WTC11 (cell line): ENCODE results near the gene FRMD5.

Experiments
- CREB1 ChIP-seq: sonication (generic); formaldehyde crosslinking; IDR thresholded peaks from 2 replicates; pipeline ENCODE4 v1.8.0; 2023; ENCODE audit warnings: mild to moderate bottlenecking, missing genetic modification reagents
- E2F4 ChIP-seq: sonication (generic); formaldehyde crosslinking; IDR thresholded peaks from 2 replicates; pipeline ENCODE4 v1.8.1; 2022; ENCODE audit warnings: low read depth, mild to moderate bottlenecking, moderate library complexity, missing genetic modification reagents, borderline replicate concordance
- ELF4 ChIP-seq: sonication (generic); formaldehyde crosslinking; IDR thresholded peaks from 2 replicates; pipeline ENCODE4 v1.8.1; 2022; ENCODE audit warnings: low read depth, mild to moderate bottlenecking, moderate library complexity, missing genetic modification reagents
- NR3C1 ChIP-seq: sonication (generic); formaldehyde crosslinking; conservative IDR thresholded peaks from 2 replicates; pipeline ENCODE4 v1.8.1; 2023; ENCODE audit warnings: low read depth, mild to moderate bottlenecking, missing genetic modification reagents
- TCF7 ChIP-seq: sonication (generic); formaldehyde crosslinking; IDR thresholded peaks from 2 replicates; pipeline ENCODE4 v1.8.0; 2022; ENCODE audit warnings: mild to moderate bottlenecking, low read depth, missing genetic modification reagents, moderate library complexity
- TF ChIP-seq, protein P1 (sequence below): sonication (generic); formaldehyde crosslinking; IDR thresholded peaks from 2 replicates; pipeline ENCODE4 v1.8.0; 2023; ENCODE audit warnings: missing genetic modification reagents
- TF ChIP-seq, protein P2 (sequence below): sonication (generic); formaldehyde crosslinking; IDR thresholded peaks from 2 replicates; pipeline ENCODE4 v1.8.0; 2022; ENCODE audit warnings: missing genetic modification reagents
- TF ChIP-seq, protein P3 (sequence below): sonication (generic); formaldehyde crosslinking; IDR thresholded peaks from 2 replicates; pipeline ENCODE4 v1.8.1; 2023; ENCODE audit warnings: mild to moderate bottlenecking, missing genetic modification reagents, moderate library complexity
- TF ChIP-seq, protein P4 (sequence below): fragments of 200-600 bp; IDR thresholded peaks from 2 replicates; pipeline ENCODE4 v1.8.0; 2022; ENCODE audit warnings: antibody characterized with exemption
- TF ChIP-seq, protein P5 (sequence below): sonication (generic); formaldehyde crosslinking; conservative IDR thresholded peaks from 2 replicates; pipeline ENCODE4 v1.8.1; 2022; ENCODE audit warnings: mild to moderate bottlenecking, missing genetic modification reagents

- TF ChIP-seq, protein P1, sequence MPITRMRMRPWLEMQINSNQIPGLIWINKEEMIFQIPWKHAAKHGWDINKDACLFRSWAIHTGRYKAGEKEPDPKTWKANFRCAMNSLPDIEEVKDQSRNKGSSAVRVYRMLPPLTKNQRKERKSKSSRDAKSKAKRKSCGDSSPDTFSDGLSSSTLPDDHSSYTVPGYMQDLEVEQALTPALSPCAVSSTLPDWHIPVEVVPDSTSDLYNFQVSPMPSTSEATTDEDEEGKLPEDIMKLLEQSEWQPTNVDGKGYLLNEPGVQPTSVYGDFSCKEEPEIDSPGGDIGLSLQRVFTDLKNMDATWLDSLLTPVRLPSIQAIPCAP (CRISPR knock-in tag), result no peak
- no peak for TF ChIP-seq TCF7 (CRISPR knock-in tag)
- TF ChIP-seq, protein P2, sequence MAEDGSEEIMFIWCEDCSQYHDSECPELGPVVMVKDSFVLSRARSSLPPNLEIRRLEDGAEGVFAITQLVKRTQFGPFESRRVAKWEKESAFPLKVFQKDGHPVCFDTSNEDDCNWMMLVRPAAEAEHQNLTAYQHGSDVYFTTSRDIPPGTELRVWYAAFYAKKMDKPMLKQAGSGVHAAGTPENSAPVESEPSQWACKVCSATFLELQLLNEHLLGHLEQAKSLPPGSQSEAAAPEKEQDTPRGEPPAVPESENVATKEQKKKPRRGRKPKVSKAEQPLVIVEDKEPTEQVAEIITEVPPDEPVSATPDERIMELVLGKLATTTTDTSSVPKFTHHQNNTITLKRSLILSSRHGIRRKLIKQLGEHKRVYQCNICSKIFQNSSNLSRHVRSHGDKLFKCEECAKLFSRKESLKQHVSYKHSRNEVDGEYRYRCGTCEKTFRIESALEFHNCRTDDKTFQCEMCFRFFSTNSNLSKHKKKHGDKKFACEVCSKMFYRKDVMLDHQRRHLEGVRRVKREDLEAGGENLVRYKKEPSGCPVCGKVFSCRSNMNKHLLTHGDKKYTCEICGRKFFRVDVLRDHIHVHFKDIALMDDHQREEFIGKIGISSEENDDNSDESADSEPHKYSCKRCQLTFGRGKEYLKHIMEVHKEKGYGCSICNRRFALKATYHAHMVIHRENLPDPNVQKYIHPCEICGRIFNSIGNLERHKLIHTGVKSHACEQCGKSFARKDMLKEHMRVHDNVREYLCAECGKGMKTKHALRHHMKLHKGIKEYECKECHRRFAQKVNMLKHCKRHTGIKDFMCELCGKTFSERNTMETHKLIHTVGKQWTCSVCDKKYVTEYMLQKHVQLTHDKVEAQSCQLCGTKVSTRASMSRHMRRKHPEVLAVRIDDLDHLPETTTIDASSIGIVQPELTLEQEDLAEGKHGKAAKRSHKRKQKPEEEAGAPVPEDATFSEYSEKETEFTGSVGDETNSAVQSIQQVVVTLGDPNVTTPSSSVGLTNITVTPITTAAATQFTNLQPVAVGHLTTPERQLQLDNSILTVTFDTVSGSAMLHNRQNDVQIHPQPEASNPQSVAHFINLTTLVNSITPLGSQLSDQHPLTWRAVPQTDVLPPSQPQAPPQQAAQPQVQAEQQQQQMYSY (CRISPR knock-in tag), result no peak
- TF ChIP-seq, protein P3, sequence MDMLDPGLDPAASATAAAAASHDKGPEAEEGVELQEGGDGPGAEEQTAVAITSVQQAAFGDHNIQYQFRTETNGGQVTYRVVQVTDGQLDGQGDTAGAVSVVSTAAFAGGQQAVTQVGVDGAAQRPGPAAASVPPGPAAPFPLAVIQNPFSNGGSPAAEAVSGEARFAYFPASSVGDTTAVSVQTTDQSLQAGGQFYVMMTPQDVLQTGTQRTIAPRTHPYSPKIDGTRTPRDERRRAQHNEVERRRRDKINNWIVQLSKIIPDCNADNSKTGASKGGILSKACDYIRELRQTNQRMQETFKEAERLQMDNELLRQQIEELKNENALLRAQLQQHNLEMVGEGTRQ (CRISPR knock-in tag), result no peak
- TF ChIP-seq ELF4, result no peak
- TF ChIP-seq, protein P4, sequence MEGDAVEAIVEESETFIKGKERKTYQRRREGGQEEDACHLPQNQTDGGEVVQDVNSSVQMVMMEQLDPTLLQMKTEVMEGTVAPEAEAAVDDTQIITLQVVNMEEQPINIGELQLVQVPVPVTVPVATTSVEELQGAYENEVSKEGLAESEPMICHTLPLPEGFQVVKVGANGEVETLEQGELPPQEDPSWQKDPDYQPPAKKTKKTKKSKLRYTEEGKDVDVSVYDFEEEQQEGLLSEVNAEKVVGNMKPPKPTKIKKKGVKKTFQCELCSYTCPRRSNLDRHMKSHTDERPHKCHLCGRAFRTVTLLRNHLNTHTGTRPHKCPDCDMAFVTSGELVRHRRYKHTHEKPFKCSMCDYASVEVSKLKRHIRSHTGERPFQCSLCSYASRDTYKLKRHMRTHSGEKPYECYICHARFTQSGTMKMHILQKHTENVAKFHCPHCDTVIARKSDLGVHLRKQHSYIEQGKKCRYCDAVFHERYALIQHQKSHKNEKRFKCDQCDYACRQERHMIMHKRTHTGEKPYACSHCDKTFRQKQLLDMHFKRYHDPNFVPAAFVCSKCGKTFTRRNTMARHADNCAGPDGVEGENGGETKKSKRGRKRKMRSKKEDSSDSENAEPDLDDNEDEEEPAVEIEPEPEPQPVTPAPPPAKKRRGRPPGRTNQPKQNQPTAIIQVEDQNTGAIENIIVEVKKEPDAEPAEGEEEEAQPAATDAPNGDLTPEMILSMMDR, result no peak
- TF ChIP-seq CREB1 (CRISPR knock-in tag), result no peak
- TF ChIP-seq NR3C1 (CRISPR knock-in tag), result no peak
- TF ChIP-seq, protein P5, sequence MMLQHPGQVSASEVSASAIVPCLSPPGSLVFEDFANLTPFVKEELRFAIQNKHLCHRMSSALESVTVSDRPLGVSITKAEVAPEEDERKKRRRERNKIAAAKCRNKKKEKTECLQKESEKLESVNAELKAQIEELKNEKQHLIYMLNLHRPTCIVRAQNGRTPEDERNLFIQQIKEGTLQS (CRISPR knock-in tag), result no peak
- no peak for TF ChIP-seq E2F4
Observed at GRCh38 chr15:43922021-43922420, 273.1 kb downstream of the FRMD5 start.
